ENCODE measurements around the gene WDR76.
"Not testable (repeated sequence)": the region's sequence is repeated elsewhere in the genome, so short reads cannot be mapped to it uniquely, and the experiment has no call there.

WDR76 gene

DNA sequence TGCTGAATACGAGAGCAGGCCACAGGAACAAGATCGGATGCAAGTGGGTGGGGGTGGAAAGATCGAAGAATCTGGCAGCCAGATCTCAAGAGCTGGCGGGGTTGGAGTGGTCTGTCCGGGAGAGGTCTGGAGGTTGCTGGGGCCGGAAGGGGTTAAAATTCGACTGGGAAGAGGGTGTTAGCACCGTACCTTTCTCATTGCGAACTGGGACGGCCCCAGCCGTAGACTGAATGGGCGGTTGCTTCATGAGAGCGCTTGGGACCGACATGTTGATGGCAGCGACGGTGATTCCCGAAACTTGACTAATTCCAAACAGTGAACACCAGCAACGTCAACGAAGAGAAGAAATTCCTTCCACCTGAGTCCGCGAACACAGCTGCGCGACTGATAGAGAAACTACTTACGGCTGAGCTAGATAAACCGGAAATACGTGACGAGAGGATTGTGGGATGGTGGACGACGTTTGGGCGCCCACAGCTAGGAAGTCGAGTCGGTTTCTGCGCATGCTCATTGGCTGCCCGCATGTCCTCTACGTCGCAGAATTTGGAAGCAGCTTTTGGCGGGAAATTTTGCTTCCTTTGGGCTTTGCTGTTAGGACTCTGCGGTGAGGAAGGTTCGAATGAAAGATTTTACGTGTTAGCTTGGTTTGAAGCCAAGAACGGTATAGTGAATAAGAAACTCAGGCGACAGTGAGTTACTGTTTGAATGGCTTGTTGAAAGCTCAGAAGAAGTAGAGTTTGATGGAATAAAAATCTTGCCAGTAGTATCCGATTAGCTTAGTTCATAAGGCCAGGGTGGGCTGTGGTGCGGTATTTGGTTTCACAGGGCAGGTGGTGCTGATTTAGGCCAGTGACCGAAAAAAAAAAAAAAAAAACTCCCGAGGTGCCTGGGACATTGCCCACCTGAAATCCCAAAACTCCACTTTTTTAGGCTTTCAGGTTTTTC is 2.2 kb upstream of the WDR76 start, which contains the start of gene MFAP1:
Gene MFAP1 (minus strand): TSS at position 389 of the 945 bp plus-strand sequence. CDS start 121 bp downstream, at position 268.
- peak; percentile 89 for DNase-seq

DNA sequence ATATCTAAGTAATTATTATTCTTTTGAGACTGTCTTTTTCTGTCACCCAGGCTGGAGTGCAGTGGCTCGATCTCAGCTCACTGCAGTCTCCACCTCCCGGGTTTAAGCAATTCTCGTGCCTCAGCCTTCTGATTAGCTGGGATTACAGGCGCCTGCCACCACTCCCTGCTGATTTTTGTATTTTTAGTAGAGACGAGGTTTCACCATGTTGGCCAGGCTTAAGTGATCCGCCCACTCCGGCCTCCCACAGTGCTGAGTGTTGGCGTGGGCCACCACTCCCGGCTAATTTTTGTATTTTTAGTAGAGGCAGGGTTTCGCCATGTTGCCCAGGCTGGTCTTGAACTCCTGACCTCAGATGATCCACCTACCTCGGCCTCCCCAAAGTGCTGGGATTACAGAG is 1.5 kb upstream of the WDR76 start:
- DNase-seq = not testable (repeated sequence)

DNA sequence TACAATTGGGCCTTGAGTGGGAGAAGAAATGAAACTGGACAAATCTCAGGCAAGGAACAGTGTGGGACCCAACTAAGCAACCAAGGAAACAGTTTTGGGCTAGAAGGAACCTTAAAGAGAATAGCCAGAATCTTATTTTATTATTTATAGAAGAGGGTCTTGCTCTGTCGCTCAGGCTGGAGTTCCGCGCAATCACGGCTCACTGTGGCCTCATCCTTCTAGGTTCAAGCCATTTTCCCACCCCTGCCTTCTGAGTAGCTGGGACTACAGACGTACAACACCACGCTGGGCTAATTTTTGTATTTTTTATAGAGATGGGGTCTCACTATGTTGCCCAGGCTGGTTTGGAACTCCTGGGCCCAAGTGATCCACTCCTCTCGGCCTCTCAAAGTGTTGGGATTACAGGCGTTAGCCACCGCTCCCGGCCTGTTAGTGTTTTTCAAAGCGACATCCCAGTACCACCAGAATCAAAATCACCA is 734 bp upstream of the WDR76 start:
- DNase-seq = no peak

GRCh38 chr15:43828061-43828657 is 1.4 kb downstream of the WDR76 start:
- no peak for DNase-seq

DNA sequence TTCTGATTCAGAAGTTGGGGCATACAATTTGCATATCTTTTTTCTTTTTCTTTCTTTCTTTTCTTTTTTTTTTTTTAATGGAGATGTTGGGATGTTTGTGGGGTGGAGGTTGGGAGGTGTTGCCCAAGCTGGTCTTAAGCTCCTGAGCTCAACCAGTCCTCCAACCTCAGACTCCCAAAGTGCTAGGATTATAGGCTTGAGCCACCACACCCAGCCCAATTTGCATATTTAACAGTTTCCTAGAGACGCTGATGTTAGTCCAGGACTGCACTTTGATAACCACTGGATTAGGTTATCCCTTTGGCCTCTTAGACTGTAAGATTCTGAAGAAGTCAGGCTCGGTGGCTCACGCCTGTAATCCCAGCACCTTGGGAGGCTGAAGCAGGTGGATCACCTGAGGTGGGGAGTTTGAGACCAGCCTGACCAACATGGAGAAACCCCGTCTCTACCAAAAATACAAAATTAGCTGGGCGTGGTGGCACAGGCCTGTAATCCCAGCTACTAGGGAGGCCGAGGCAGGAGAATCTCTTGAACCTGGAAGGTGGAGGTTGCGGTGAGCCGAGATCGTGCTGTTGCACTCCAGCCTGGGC is 3.2 kb downstream of the WDR76 start:
- not testable (repeated sequence) for DNase-seq

DNA sequence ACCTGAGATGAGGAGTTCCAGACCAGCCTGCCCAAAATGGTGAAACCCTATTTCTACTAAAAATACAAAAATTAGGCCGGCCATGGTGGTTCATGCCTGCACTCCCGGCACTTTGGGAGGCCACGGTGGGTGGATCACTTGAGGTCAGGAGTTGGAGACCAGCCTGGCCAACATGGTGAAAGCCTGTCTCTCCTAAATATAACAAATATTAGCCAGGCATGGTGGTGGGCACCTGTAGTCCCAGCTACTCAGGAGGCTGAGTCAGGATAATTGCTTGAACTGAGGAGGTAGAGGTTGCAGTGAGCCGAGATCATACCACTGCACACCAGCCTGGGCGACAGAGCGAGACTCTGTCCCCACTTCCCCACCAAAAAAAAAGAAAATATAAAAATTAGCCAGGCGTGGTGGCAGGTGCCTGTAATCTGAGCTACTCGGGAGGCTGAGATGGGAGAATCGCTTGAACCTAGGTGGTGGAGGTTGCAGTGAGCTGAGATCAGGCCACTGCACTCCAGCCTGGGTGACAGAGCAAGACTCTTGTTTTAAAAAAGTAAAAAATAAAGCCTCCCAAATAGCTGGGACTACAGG is 4.0 kb downstream of the WDR76 start:
- not testable (repeated sequence) for DNase-seq

DNA sequence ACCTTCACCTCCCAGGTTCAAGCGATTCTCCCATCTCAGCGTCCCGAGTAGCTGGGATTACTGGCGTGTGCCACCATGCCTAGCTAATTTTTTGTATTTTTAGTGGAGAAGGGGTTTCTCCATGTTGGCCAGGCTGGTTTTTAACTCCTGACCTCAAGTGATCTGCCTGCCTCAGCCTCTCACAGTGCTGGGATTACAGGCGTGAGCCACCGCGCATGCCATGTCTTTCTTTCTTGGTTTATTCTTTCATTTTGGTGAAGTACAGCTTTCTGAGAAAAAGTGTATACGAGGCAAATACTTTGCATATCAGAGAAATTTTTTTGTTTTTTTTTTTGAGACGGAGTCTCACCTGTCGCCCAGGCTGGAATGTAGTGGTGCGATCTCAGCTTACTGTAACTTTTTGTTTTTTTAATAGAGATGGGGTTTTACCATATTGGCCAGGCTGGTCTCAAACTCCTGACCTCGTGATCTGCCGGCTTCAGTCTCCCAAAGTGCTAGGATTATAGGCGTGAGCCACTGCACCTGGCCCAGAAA is 4.8 kb downstream of the WDR76 start:
- DNase-seq = not testable (repeated sequence)

GRCh38 chr15:43832485-43832884 is 5.7 kb downstream of the WDR76 start:
- DNase-seq = not testable (repeated sequence)

DNA sequence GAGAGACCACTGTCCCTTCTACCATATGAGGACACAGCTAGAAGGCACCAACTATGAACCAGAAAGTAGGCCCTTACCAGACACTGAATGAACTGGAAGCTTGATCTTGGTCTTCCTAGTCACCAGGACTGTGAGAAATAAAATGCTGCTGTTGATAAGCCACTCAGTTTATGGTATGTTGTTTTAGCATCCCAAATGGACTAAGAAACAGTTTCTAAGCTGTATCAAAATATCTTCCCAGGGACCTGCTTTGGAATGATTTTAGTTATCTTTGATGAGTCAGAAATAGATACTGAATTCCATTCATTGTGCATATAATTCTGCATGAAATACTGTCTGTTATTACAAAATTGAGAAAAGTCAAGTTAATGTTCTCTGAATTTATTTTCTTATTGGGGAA is 18.6 kb downstream of the WDR76 start:
- DNase-seq = no peak

GRCh38 chr15:43851251-43851650 is 24.4 kb downstream of the WDR76 start:
- DNase-seq = no peak

- no peak for DNase-seq
Observed at GRCh38 chr15:43852607-43853006, 25.8 kb downstream of the WDR76 start.

GRCh38 chr15:43854801-43855200 is 28.0 kb downstream of the WDR76 start:
- no peak for DNase-seq

DNA sequence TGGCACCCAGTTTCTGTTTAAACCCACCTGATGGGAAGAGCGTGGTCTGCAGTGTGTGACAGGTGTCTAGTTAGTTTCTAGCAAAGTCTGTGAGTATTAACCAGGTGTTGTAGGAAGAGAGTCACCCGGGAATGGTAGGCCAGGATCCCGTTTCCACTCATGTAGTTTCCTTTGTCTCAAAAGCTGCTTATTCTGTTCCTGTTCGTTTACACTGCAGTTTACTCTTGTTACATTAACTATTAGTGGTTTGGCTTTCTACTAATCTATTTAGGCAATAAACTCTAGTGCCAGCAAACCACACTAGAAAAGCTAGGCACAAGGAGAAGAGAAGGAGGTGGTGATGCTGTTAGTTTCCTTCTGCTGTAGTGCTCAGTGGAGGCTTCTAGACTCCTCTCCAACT is 32.7 kb downstream of the WDR76 start:
- DNase-seq = no peak

GRCh38 chr15:43866636-43867035 is 39.8 kb downstream of the WDR76 start:
- DNase-seq = not testable (repeated sequence)

- no peak for DNase-seq
Observed at GRCh38 chr15:43867096-43867495, 40.3 kb downstream of the WDR76 start.

GRCh38 chr15:43868406-43868805 is 41.6 kb downstream of the WDR76 start:
- DNase-seq = no peak

- no peak for DNase-seq
Observed at GRCh38 chr15:43871835-43872234, 45.0 kb downstream of the WDR76 start.

DNA sequence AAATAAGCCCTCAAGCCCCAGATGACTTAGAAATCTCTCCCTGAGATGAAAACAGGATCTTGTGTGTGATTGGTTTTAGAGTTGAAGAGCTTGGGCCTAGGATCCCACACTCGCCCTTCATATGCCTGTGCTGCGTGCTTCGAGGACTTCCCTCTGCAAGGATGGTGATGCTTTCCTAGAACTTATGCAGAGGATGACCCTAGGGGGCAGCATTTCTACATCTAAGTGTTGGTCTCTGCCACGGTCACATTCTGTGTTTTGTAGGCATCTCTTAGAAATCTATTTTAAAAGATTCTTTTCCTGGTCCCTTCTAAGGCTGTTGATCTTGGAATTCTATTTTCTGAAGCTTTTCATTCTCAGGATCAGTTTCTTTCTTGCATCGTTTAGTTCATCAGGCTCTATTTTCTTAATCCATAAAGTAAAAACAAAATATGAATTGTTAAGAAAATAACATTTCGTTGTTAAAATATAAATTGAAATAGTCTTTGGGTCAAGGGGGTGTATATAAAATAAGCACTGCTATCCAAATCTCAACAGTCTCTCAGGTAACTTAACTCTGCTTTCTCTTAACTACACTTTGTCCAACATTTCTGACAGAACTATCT is 45.7 kb downstream of the WDR76 start:
- no peak for DNase-seq

- no peak for DNase-seq
Observed at GRCh38 chr15:43873651-43874050, 46.8 kb downstream of the WDR76 start.

DNA sequence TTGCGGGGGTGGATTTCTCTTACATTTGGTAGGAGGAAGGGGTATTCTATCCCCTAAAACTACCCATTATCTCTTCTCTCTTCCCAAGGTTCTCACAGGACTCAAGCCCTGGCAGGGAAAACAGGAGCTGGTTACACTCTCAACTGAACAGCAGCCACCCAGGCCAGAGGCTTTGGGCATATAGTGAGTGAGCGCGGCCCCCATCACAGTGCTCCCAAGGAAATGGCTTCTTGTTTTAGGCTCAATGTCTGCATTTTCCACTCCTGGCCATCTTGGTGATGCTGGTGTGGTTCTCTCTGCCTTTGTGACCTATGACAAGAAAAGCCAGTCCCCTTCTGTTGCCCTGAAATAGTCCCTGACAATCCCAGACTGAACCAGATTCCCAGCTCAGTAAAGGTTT is 50.1 kb downstream of the WDR76 start:
- DNase-seq = no peak

DNA sequence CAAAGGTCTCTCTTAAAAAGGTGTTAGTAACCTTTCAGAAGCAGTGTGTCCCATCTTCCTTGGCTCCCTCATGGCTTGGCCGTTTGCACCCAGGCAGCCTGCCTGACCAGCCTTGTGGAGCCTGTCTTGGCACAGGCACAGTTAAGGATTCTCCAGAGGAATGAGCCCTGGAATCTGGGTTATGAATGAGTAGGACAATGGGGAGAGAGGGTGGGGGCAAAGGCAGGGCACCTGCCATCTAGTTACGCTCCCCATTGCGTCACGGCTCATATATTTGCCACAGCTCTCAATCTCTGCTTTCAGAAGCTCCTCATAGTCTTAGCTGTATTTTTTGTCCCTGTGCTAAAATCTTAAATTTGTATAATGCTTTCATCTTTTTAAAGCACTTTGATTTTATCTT is 50.6 kb downstream of the WDR76 start:
- no peak for DNase-seq

DNA sequence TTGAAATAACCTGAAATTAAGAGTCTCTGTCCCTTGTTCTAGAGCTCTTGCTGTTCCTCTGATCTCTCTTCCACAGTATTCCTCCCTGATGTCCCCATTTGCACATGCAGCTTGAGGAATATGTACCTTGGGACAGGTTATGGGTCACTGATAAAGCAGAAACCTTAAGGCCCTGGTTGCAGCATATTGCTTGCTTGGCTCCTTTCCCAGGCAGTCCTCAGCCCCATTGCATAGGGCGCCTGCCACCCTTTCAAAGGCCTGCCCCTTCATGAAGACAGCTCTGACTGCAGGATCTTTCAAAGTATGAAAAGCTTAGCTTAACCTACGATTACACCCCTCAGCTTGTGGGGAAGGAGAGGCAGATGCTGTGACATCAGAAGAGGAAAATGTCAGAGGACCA is 51.6 kb downstream of the WDR76 start:
- DNase-seq = no peak

Data from activated naive CD4-positive, alpha-beta T cell treated with anti-CD3 and anti-CD28 coated beads, Interleukin-2, amount 50 U/mL, for 16 hours (primary cell).